WTC11 (cell line): ENCODE measurements around the gene TDP2. TPM values are rescaled to one million over a fixed set of nuclear protein-coding genes. Genes with fewer than 3 reads are reported as not detected.
"Not testable (repeated sequence)": the region's sequence is repeated elsewhere in the genome, so short reads cannot be mapped to it uniquely, and the experiment has no call there.

ENCODE experiments used
- ATAC-seq: fragments of 200-7000 bp; cut with Tn5 transposase; 2 replicates; pipeline ENCODE4 v1.10.0; 2021; ENCODE audit warnings: mild to moderate bottlenecking, moderate library complexity
- CTCF ChIA-PET: fragments of 300-600 bp; sonication (Branson Sonifier 250); formaldehyde crosslinking; loops from one replicate; lab custom pipeline; 2021; ENCODE audit warnings: antibody characterized with exemption; lab: Charles Lee
- POLR2A ChIA-PET: fragments of 350-600 bp; sonication (Branson Sonifier 250); formaldehyde crosslinking; loops from one replicate; lab custom pipeline; 2021; ENCODE audit warnings: antibody characterized with exemption; lab: Charles Lee
- DNase-seq: peaks from one replicate; pipeline ENCODE4 v3.0.0; 2021; ENCODE audit warnings: low spot score
- H3K27ac Mint-ChIP-seq: 2 replicates; pipeline ENCODE4 v1.8.0; 2021; ENCODE audit warnings: mixed read lengths
- H3K27me3 Mint-ChIP-seq: 2 replicates; pipeline ENCODE4 v1.8.0; 2021; ENCODE audit warnings: low read depth, mild to moderate bottlenecking, moderate library complexity, mixed read lengths
- H3K36me3 Mint-ChIP-seq: 2 replicates; pipeline ENCODE4 v1.8.0; 2021; ENCODE audit warnings: mixed read lengths
- H3K4me1 Mint-ChIP-seq: 2 replicates; pipeline ENCODE4 v1.8.0; 2022; ENCODE audit warnings: mixed read lengths
- H3K4me3 Mint-ChIP-seq: 2 replicates; pipeline ENCODE4 v1.8.0; 2021; ENCODE audit warnings: mild to moderate bottlenecking, moderate library complexity, mixed read lengths
- H3K9me3 Mint-ChIP-seq: 2 replicates; pipeline ENCODE4 v1.8.0; 2021; ENCODE audit warnings: mixed read lengths
- AFF4 ChIP-seq: sonication (generic); formaldehyde crosslinking; IDR thresholded peaks from 2 replicates; pipeline ENCODE4 v1.8.1; 2023; ENCODE audit warnings: mild to moderate bottlenecking, missing genetic modification reagents, borderline replicate concordance
- ARID4B ChIP-seq: sonication (generic); formaldehyde crosslinking; IDR thresholded peaks from 2 replicates; pipeline ENCODE4 v1.8.0; 2023; ENCODE audit warnings: missing genetic modification reagents, mild to moderate bottlenecking, borderline replicate concordance
- ATF2 ChIP-seq: sonication (generic); formaldehyde crosslinking; IDR thresholded peaks from 2 replicates; pipeline ENCODE4 v1.8.1; 2022; ENCODE audit warnings: low read depth, missing genetic modification reagents, borderline replicate concordance
- FOXP4 ChIP-seq: sonication (generic); formaldehyde crosslinking; IDR thresholded peaks from 2 replicates; pipeline ENCODE4 v1.8.0; 2022; ENCODE audit warnings: mild to moderate bottlenecking, missing genetic modification reagents
- RORB ChIP-seq: fragments of 250-450 bp; sonication (Bioruptor Pico); IDR thresholded peaks from 2 replicates; pipeline ENCODE4 v1.9.0; 2021; ENCODE audit warnings: mild to moderate bottlenecking
- USF2 ChIP-seq: sonication (generic); formaldehyde crosslinking; IDR thresholded peaks from 2 replicates; pipeline ENCODE4 v1.8.1; 2023; ENCODE audit warnings: mild to moderate bottlenecking, missing genetic modification reagents, moderate library complexity
- ZBTB21 ChIP-seq: sonication (generic); formaldehyde crosslinking; IDR thresholded peaks from 2 replicates; pipeline ENCODE4 v1.8.1; 2023; ENCODE audit warnings: mild to moderate bottlenecking, missing genetic modification reagents, borderline replicate concordance
- ZBTB43 ChIP-seq: sonication (generic); formaldehyde crosslinking; IDR thresholded peaks from 2 replicates; pipeline ENCODE4 v1.8.1; 2023; ENCODE audit warnings: mild to moderate bottlenecking, missing genetic modification reagents
- ZNF138 ChIP-seq: sonication (generic); formaldehyde crosslinking; conservative IDR thresholded peaks from 2 replicates; pipeline ENCODE4 v1.8.1; 2022; ENCODE audit warnings: mild to moderate bottlenecking, moderate library complexity, missing genetic modification reagents
- ZNF232 ChIP-seq: sonication (generic); formaldehyde crosslinking; IDR thresholded peaks from 2 replicates; pipeline ENCODE4 v1.8.0; 2022; ENCODE audit warnings: mild to moderate bottlenecking, missing genetic modification reagents
- ZNF263 ChIP-seq: sonication (generic); formaldehyde crosslinking; IDR thresholded peaks from 2 replicates; pipeline ENCODE4 v1.8.1; 2022; ENCODE audit warnings: low read depth, mild to moderate bottlenecking, moderate library complexity, missing genetic modification reagents
- ZNF317 ChIP-seq: sonication (generic); formaldehyde crosslinking; IDR thresholded peaks from 2 replicates; pipeline ENCODE4 v1.8.1; 2023; ENCODE audit warnings: low read depth, mild to moderate bottlenecking, moderate library complexity, missing genetic modification reagents, borderline replicate concordance
- ZNF396 ChIP-seq: fragments of 250-450 bp; sonication (Bioruptor Pico); IDR thresholded peaks from 2 replicates; pipeline ENCODE4 v1.8.0; 2021; ENCODE audit warnings: mild to moderate bottlenecking, moderate library complexity, borderline replicate concordance
- total RNA-seq: library from RNA; stranded (reverse); gene quantifications from 3 replicates; pipeline ENCODE4 v1.2.3, GENCODE V29; 2021

The TDP2 gene
- total RNA-seq, 1 experiment from 2014 or later = 49.1 TPM

- Mint-ChIP-seq H3K36me3 (peaks cover 69% of the 10 kb centered on the region), H3K27ac (no peak overlapping the region), H3K4me1 (peaks cover 21% of the 10 kb centered on the region), H3K9me3 (peaks cover 47% of the 10 kb centered on the region), H3K27me3 (peaks cover 8% of the 10 kb centered on the region), H3K4me3 (no peak overlapping the region)
- POLR2A ChIA-PET = no interaction called here
- DNase-seq (no peak), ATAC-seq (no peak)
- CTCF ChIA-PET = no interaction called here
- TF ChIP-seq ZNF396 (no peak), ZBTB21 (CRISPR knock-in tag) (no peak), AFF4 (CRISPR knock-in tag) (no peak), ZNF263 (CRISPR knock-in tag) (no peak), ARID4B (CRISPR knock-in tag) (no peak), ZBTB43 (CRISPR knock-in tag) (no peak), ZNF138 (CRISPR knock-in tag) (no peak), ZNF232 (CRISPR knock-in tag) (no peak), RORB (CRISPR knock-in tag) (no peak), FOXP4 (CRISPR knock-in tag) (no peak), ATF2 (CRISPR knock-in tag) (no peak), ZNF317 (no peak), USF2 (CRISPR knock-in tag) (no peak)
These were observed 2.3 kb upstream of the TDP2 start for GRCh38 chr6:24668997-24669361.

GRCh38 chr6:24668066-24668996 is 1.6 kb upstream of the TDP2 start:
- H3K27me3 Mint-ChIP-seq, DNase-seq, ATAC-seq, CTCF ChIA-PET, POLR2A ChIA-PET, H3K27ac Mint-ChIP-seq: not testable (repeated sequence)
- peaks cover 25% of the 10 kb centered on the region for H3K4me1 Mint-ChIP-seq
- H3K36me3 Mint-ChIP-seq = peaks cover 69% of the 10 kb centered on the region
- peak overlapping the region; percentile 85 for H3K4me3 Mint-ChIP-seq
- H3K9me3 Mint-ChIP-seq = peaks cover 41% of the 10 kb centered on the region
